Activated CD8-positive, alpha-beta T cell treated with anti-CD3 and anti-CD28 coated beads for 36 hours (primary cell): ENCODE measurements around the gene ERH. TPM values are rescaled to one million over a fixed set of nuclear protein-coding genes. Genes with fewer than 3 reads are reported as not detected.

Experiments
- ATAC-seq: fragments of 200-7000 bp; cut with Tn5 transposase; one replicate; pipeline ENCODE4 v1.10.0; 2021; ENCODE audit warnings: mild to moderate bottlenecking, moderate library complexity
- CTCF ChIA-PET: fragments of 350-600 bp; sonication (Branson Sonifier 250); formaldehyde crosslinking; loops from one replicate; lab custom pipeline; 2021; ENCODE audit warnings: antibody characterized with exemption; lab: Charles Lee
- POLR2A ChIA-PET: fragments of 350-600 bp; sonication (Branson Sonifier 250); formaldehyde crosslinking; loops from one replicate; lab custom pipeline; 2021; ENCODE audit warnings: antibody characterized with exemption; lab: Charles Lee
- DNase-seq: peaks from one replicate; pipeline ENCODE4 v3.0.0-alpha.2; 2020
- H3K27ac Mint-ChIP-seq: one replicate; pipeline ENCODE4 v1.8.0; 2021; ENCODE audit warnings: mild to moderate bottlenecking, mixed read lengths
- H3K27me3 Mint-ChIP-seq: one replicate; pipeline ENCODE4 v1.8.0; 2021; ENCODE audit warnings: mixed read lengths
- H3K36me3 Mint-ChIP-seq: one replicate; pipeline ENCODE4 v1.8.0; 2021; ENCODE audit warnings: low read depth, mixed read lengths
- H3K4me1 Mint-ChIP-seq: one replicate; pipeline ENCODE4 v1.8.0; 2021; ENCODE audit warnings: low read depth, mixed read lengths
- H3K4me3 Mint-ChIP-seq: one replicate; pipeline ENCODE4 v1.8.0; 2021; ENCODE audit warnings: mild to moderate bottlenecking, moderate library complexity, mixed read lengths
- H3K9me3 Mint-ChIP-seq: one replicate; pipeline ENCODE4 v1.8.0; 2021; ENCODE audit warnings: mixed read lengths
- CTCF ChIP-seq: fragments of 200-600 bp; IDR thresholded peaks from one replicate; pipeline ENCODE4 v1.8.0; 2022; ENCODE audit warnings: antibody characterized with exemption, mild to moderate bottlenecking
- intact Hi-C: fragments of 100-400 bp; cut with micrococcal nuclease; formaldehyde crosslinking; loops from one replicate; pipeline ENCODE4 v1.10.0; 2022
- total RNA-seq, 2 experiments: library from RNA; stranded (reverse); gene quantifications; one replicate each; pipeline ENCODE4 v1.2.3, GENCODE V29; 2021

ERH gene
- total RNA-seq, 2 experiments from 2014 or later, result 301 to 313 TPM

- TF ChIP-seq CTCF, result no peak
- H3K27ac Mint-ChIP-seq, result no peak overlapping the region
- no peak overlapping the region for H3K4me3 Mint-ChIP-seq
- no peaks in the 10 kb centered on the region for H3K36me3 Mint-ChIP-seq
- intact Hi-C loops, result no loop called here
- CTCF ChIA-PET, result interaction anchor here (0.6 to 1.9 kb wide), 2 partner anchors 9 to 240 kb away, joined by 3 to 4 read pairs; no protein-coding TSS in a partner anchor
- H3K4me1 Mint-ChIP-seq, result peaks cover 27% of the 10 kb centered on the region
- ATAC-seq, result no peak
- H3K27me3 Mint-ChIP-seq, result no peaks in the 10 kb centered on the region
- POLR2A ChIA-PET, result interaction anchor here (0.6 to 4.2 kb wide), 3 partner anchors 13 to 35 kb away, joined by 3 to 14 read pairs (median 4); no protein-coding TSS in a partner anchor
- H3K9me3 Mint-ChIP-seq, result no peaks in the 10 kb centered on the region
- DNase-seq, result peak; percentile 46
These were observed 37.5 kb downstream of the ERH start for GRCh38 chr14:69360438-69361108.

- H3K9me3 Mint-ChIP-seq, result no peaks in the 10 kb centered on the region
- peaks cover 42% of the 10 kb centered on the region for H3K4me1 Mint-ChIP-seq
- no peaks in the 10 kb centered on the region for H3K36me3 Mint-ChIP-seq
- peak overlapping the region; percentile 2 for H3K27ac Mint-ChIP-seq
- no peak for ATAC-seq
- H3K27me3 Mint-ChIP-seq, result no peaks in the 10 kb centered on the region
- no peak for TF ChIP-seq CTCF
- ChIA-PET CTCF (interaction anchor here (0.9 to 1.7 kb wide), 4 partner anchors 17 to 515 kb away, joined by 3 to 5 read pairs (median 4); partner anchors contain the start of gene EXD2), POLR2A (interaction anchor here (0.5 to 2.6 kb wide), 5 partner anchors 15 to 110 kb away, joined by 4 to 20 read pairs (median 6); partner anchors contain the start of genes ERH and SLC39A9)
- DNase-seq, result no peak
- intact Hi-C loops, result no loop called here
- no peak overlapping the region for H3K4me3 Mint-ChIP-seq
These were observed 39.1 kb downstream of the ERH start for GRCh38 chr14:69358966-69359365.

- peaks cover 47% of the 10 kb centered on the region for H3K4me1 Mint-ChIP-seq
- DNase-seq (peak; percentile 85), ATAC-seq (peak; percentile 84)
- TF ChIP-seq CTCF, result no peak
- no peak overlapping the region for H3K4me3 Mint-ChIP-seq
- ChIA-PET POLR2A (interaction anchor here (0.5 to 2.6 kb wide), 6 partner anchors 11 to 111 kb away, joined by 3 to 20 read pairs (median 6); partner anchors contain the start of genes ERH and SLC39A9), CTCF (interaction anchor here (0.9 to 1.7 kb wide), 7 partner anchors 8 to 515 kb away, joined by 3 to 8 read pairs (median 4); partner anchors contain the start of genes ERH, EXD2 and SLC39A9)
- H3K27me3 Mint-ChIP-seq, result no peaks in the 10 kb centered on the region
- intact Hi-C loops, result no loop called here
- no peaks in the 10 kb centered on the region for H3K9me3 Mint-ChIP-seq
- H3K27ac Mint-ChIP-seq, result peak overlapping the region; percentile 11
- H3K36me3 Mint-ChIP-seq, result no peaks in the 10 kb centered on the region
These were observed 39.7 kb downstream of the ERH start for GRCh38 chr14:69358233-69358963.

- intact Hi-C loops, result no loop called here
- ATAC-seq (no peak), DNase-seq (no peak)
- ChIA-PET POLR2A (interaction anchor here (0.7 to 2.6 kb wide), 6 partner anchors 10 to 40 kb away, joined by 3 to 20 read pairs (median 6); partner anchors contain the start of genes ERH and SLC39A9), CTCF (interaction anchor here (0.9 to 1.7 kb wide), 6 partner anchors 9 to 514 kb away, joined by 3 to 8 read pairs (median 4); partner anchors contain the start of genes ERH, EXD2 and SLC39A9)
- H3K4me3 Mint-ChIP-seq, result no peak overlapping the region
- H3K27me3 Mint-ChIP-seq, result no peaks in the 10 kb centered on the region
- no peak for TF ChIP-seq CTCF
- H3K4me1 Mint-ChIP-seq, result peaks cover 47% of the 10 kb centered on the region
- no peaks in the 10 kb centered on the region for H3K36me3 Mint-ChIP-seq
- peak overlapping the region; percentile 20 for H3K27ac Mint-ChIP-seq
- no peaks in the 10 kb centered on the region for H3K9me3 Mint-ChIP-seq
These were observed 40.4 kb downstream of the ERH start for GRCh38 chr14:69357544-69358200.
